Astrocyte (in vitro differentiated cells and primary cell): Measurements from ENCODE around the gene MOSPD3.

Source experiments
- EZH2 ChIP-seq: IDR thresholded peaks from 2 replicates; pipeline ENCODE4 v1.6.1; 2012; ENCODE audit warnings: mild to moderate bottlenecking, low read length, inconsistent platforms; ENCODE audit not compliant: insufficient read depth
- TF ChIP-seq, protein P1 (sequence below): IDR thresholded peaks from 2 replicates; pipeline ENCODE4 v1.5.1; 2011; ENCODE audit warnings: low read depth, mild to moderate bottlenecking, inconsistent platforms, low read length, moderate library complexity; ENCODE audit not compliant: insufficient read depth

DNA sequence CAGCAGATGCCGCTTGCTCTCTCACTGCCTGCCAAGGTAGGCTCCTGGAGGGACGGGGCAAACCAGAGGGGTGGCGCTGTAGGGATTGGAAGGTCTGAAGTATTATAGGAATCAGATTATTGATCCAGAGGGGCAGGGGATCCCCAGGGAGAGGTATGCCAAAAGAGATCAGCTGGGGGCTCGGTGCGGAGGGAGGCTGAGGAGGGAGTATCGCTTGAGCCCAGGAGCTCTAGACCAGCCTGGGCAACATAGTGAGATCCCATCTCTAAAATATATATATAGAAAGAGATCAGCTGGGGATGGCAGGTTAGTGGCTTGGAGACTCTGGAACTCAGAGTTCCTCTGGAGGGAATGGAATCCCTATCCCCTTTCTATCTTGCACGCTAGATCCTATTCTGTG is 17.2 kb upstream of the MOSPD3 start:
- TF ChIP-seq, protein P1, sequence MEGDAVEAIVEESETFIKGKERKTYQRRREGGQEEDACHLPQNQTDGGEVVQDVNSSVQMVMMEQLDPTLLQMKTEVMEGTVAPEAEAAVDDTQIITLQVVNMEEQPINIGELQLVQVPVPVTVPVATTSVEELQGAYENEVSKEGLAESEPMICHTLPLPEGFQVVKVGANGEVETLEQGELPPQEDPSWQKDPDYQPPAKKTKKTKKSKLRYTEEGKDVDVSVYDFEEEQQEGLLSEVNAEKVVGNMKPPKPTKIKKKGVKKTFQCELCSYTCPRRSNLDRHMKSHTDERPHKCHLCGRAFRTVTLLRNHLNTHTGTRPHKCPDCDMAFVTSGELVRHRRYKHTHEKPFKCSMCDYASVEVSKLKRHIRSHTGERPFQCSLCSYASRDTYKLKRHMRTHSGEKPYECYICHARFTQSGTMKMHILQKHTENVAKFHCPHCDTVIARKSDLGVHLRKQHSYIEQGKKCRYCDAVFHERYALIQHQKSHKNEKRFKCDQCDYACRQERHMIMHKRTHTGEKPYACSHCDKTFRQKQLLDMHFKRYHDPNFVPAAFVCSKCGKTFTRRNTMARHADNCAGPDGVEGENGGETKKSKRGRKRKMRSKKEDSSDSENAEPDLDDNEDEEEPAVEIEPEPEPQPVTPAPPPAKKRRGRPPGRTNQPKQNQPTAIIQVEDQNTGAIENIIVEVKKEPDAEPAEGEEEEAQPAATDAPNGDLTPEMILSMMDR, result no peak
- no peak for TF ChIP-seq EZH2
